Measurements from ENCODE around the gene UBAC1. TPM values are rescaled to one million over a fixed set of nuclear protein-coding genes. Genes with fewer than 3 reads are reported as not detected.

Gene UBAC1
- total RNA-seq, 1 donor from 2014 or later = 30.1 TPM

DNA sequence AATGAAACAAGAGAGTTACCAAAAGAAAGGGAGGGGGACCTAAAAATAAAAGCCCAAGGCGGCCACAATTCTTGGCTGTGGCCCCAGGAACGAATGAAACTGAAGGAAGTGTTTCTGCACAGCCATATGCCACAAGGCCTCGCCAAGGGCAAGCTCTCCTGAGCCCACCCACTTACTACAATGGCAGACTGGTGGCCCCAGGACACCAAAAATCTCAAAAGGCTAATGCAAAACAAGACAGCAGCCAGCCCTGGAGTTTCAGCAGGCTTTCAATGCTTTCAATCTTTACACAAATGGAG lies 57.9 kb downstream of the UBAC1 start:
- TF ChIP-seq, protein P1, sequence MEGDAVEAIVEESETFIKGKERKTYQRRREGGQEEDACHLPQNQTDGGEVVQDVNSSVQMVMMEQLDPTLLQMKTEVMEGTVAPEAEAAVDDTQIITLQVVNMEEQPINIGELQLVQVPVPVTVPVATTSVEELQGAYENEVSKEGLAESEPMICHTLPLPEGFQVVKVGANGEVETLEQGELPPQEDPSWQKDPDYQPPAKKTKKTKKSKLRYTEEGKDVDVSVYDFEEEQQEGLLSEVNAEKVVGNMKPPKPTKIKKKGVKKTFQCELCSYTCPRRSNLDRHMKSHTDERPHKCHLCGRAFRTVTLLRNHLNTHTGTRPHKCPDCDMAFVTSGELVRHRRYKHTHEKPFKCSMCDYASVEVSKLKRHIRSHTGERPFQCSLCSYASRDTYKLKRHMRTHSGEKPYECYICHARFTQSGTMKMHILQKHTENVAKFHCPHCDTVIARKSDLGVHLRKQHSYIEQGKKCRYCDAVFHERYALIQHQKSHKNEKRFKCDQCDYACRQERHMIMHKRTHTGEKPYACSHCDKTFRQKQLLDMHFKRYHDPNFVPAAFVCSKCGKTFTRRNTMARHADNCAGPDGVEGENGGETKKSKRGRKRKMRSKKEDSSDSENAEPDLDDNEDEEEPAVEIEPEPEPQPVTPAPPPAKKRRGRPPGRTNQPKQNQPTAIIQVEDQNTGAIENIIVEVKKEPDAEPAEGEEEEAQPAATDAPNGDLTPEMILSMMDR (IDR thresholded peaks at IDR 0.05) = no peak
- no peaks in the 10 kb centered on the region for H3K36me3 ChIP-seq
- H3K9me3 ChIP-seq = no peaks in the 10 kb centered on the region
- no peak for ATAC-seq
- no peaks in the 10 kb centered on the region for H3K27me3 ChIP-seq
- intact Hi-C loops (cut with DNase I) = no loop called here
- H3K27ac ChIP-seq = peak overlapping the region; percentile 6
- H3K4me1 ChIP-seq = peaks cover 32% of the 10 kb centered on the region
- H3K4me3 ChIP-seq = no peak overlapping the region
- DNase-seq = peak; percentile 19

DNA sequence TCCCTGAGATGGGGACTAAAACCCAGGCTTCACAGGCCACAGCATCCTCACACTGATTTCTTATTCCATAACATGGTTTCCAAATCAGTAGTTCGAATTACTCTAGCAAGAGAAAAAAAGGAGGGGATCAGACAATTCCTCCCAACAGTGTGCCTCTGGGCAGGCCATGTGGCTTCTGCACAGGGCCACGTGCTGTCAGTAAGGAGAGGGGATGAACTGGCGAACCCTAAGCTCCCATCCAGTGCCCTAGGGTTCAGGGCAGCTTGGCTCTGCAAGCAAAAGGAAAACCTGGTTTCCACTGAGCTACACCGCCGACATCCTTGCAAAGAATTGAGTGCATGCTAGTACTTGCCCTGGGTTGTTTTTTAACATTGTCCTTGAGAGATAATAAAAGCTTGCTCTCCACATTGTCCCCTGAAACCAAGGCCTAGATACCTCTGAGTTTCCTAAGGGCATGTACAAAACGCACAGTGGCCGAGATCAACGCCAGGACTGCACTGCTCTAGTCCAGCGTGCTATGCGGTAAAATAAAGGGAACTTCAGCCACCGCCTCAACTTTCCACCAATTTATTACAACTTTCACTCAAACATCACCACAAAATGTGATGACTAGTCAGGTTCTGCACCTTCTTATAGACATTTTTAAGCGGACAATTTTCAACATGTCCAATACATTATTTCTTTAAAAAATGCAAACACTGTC lies 58.4 kb downstream of the UBAC1 start:
- Histone ChIP-seq H3K36me3 (no peaks in the 10 kb centered on the region), H3K27ac (no peak overlapping the region), H3K9me3 (no peaks in the 10 kb centered on the region), H3K4me3 (no peak overlapping the region), H3K27me3 (no peaks in the 10 kb centered on the region), H3K4me1 (peaks cover 31% of the 10 kb centered on the region)
- ATAC-seq (no peak), DNase-seq (peak; percentile 40)
- intact Hi-C loops (cut with DNase I) = no loop called here
- TF ChIP-seq, protein P1 (IDR thresholded peaks at IDR 0.05) = no peak

DNA sequence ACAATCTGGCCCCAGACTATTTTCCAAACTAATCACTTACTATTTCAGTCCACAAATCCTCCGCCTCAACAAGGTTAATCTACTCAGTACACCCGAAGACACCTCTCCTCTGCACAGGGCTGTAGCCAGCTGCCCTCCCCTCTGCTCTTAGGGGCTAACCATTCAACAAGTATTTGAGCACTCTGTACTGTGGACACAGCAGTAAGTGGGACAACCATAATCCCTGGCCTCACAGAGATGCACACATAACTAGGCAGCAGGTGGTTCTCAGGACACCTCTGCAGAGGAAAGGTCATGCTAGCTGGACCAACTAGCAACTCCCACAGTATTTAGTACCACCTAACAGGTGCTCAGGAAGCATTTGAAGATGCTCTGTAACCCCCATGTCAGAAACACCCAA lies 59.3 kb downstream of the UBAC1 start:
- DNase-seq (peak; percentile 21), ATAC-seq (no peak)
- intact Hi-C loops (cut with DNase I) = no loop called here
- H3K27ac ChIP-seq = no peak overlapping the region
- TF ChIP-seq, protein P1 (IDR thresholded peaks at IDR 0.05) = no peak
- no peak overlapping the region for H3K4me3 ChIP-seq
- H3K9me3 ChIP-seq = no peaks in the 10 kb centered on the region
- no peaks in the 10 kb centered on the region for H3K27me3 ChIP-seq
- H3K36me3 ChIP-seq = no peaks in the 10 kb centered on the region
- H3K4me1 ChIP-seq = peaks cover 31% of the 10 kb centered on the region

DNA sequence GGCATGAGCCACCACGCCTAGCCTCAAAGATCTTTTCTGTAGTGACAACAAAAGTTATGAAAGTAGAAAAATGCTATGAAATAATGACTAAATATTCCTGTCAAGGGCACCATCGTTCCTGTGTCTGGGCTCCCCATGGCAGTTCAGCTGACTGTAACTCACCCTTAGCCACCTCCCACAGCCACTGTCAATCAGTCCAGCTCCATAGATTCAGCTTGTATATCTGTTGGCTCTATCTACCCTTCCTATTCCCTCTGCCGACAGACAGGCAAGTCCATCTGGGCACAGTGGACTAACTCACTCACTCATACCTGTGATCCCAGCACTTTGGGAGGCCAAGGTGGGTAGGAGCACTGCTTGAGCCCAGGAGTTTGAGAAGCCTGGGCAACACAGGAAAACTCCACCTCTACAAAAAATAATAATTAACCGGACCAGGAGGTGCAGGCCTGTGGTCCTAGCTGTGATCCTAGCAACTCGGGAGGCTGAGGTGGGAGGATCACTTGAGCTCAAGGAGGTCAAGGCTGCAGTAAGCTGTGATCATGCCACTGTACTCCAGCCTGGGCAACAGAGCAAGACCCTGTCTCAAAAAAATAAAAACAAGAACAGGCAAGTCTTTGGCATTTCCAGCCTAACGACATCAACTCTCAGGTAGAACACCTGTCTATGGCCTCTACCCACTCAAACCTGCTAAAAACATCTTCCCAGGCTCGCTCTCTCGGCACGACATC lies 60.0 kb downstream of the UBAC1 start:
- Histone ChIP-seq H3K27me3 (no peaks in the 10 kb centered on the region), H3K4me1 (peaks cover 29% of the 10 kb centered on the region), H3K36me3 (no peaks in the 10 kb centered on the region), H3K4me3 (no peak overlapping the region), H3K9me3 (no peaks in the 10 kb centered on the region), H3K27ac (no peak overlapping the region)
- no peak for ATAC-seq
- TF ChIP-seq, protein P1 (IDR thresholded peaks at IDR 0.05) = no peak
- peak; percentile 20 for DNase-seq
- intact Hi-C loops (cut with DNase I) = no loop called here

DNA sequence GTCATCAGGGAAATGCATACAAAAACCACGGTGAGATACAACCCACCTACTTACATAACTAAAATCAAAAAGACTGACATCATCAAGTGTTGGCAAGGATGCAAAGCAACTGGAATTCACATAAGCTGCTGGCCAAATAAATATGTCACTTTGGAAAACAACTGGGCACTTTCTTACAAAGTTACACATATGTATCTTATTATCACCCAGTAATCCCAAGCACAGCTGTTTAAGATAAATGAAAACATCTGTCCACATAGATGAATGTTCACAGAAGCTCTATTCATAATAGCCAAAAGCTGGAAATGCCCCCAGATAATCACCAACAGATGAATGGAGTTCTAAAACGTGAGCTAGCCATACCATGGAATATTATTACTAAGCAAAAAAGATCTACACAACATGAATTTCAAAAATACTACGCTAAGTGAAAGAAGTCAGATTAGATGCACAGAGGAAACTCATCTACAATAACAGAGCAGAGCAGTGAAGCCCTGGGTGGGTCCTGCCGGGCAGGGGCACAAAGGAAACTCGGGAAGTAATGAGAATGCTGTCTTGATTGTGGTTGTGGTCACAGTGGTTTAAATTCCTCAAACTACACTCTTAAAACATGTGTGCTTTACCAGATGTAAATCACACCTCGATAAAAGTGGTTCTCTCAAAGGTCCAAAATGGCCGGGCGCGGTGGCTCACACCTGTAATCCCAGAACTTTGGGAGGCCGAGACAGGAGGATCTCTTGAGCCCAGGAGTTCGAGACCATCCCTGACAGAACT lies 62.4 kb downstream of the UBAC1 start:
- Histone ChIP-seq H3K27me3 (no peaks in the 10 kb centered on the region), H3K27ac (no peak overlapping the region), H3K4me1 (peaks cover 16% of the 10 kb centered on the region), H3K4me3 (no peak overlapping the region), H3K36me3 (no peaks in the 10 kb centered on the region), H3K9me3 (no peaks in the 10 kb centered on the region)
- TF ChIP-seq, protein P1 (IDR thresholded peaks at IDR 0.05) = no peak
- intact Hi-C loops (cut with DNase I) = no loop called here
- DNase-seq = peak; percentile 1
- no peak for ATAC-seq
